Activated T-cell treated with anti-CD3 and anti-CD28 coated beads, Interleukin-2, amount 50 U/mL, for 4 hours (primary cell): Measurements from ENCODE around the gene SOST. TPM values are rescaled to one million over a fixed set of nuclear protein-coding genes. Genes with fewer than 3 reads are reported as not detected.
A peak's percentile ranks its signal among the peaks of the same experiment; 100 is the strongest.
"Not testable (repeated sequence)": the region's sequence is repeated elsewhere in the genome, so short reads cannot be mapped to it uniquely, and the experiment has no call there.

Experiments used
- ATAC-seq, 2 donors: fragments of 200-7000 bp; cut with Tn5 transposase; one replicate each; pipeline ENCODE4 v1.10.0; 2021
- DNase-seq: peaks from one replicate; pipeline ENCODE4 v3.0.0-alpha.2; 2020
- H3K27me3 Mint-ChIP-seq: one replicate; pipeline ENCODE4 v1.8.0; 2021; ENCODE audit warnings: low read depth, mixed read lengths
- H3K36me3 Mint-ChIP-seq: one replicate; pipeline ENCODE4 v1.8.0; 2022; ENCODE audit warnings: mixed read lengths; ENCODE audit not compliant: insufficient read depth
- H3K4me1 Mint-ChIP-seq: one replicate; pipeline ENCODE4 v1.8.0; 2021; ENCODE audit warnings: low read depth, mixed read lengths
- H3K4me3 Mint-ChIP-seq: one replicate; pipeline ENCODE4 v1.8.0; 2021; ENCODE audit warnings: mild to moderate bottlenecking, moderate library complexity, mixed read lengths
- H3K9me3 Mint-ChIP-seq: one replicate; pipeline ENCODE4 v1.8.0; 2021; ENCODE audit warnings: mixed read lengths
- total RNA-seq, 3 donors: library from RNA; stranded (reverse); gene quantifications; one replicate each; pipeline ENCODE4 v1.2.1, GENCODE V29; 2021

Gene SOST
- not detected for total RNA-seq

DNA sequence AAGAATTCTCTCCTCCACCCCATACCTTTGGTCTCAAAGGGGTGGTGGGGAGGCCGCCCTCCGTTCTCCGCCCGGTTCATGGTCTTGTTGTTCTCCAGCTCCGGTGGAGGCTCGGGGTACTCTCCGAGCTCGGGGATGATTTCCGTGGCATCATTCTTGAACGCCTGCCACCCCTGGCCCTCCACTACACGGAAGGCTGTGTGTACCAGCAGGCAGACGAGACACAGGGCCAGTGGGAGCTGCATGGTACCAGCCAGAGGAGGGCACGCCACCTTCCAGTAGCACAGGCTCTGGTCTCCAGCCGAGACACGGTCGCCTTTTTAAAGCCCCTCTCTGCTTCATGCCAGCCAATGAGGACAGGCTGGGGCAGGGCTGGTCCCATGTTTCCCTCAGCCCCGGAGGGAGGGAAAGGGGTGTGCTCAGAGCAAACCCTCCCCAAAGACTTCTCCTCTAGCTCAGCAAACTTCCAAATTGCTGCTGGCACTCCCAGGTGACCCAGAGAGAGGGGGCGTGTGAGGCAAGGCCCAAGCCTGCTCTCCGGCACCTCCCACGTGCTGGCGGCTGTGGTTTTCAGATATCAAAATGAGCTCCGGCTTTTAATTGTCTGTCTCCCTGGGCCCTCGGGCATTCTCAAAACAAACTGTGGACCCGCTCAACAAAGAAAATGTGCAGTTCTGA is at the start of gene SOST:
TSS of gene SOST (minus strand) at position 295 of the 678 bp plus-strand sequence. CDS start at position 245, 50 bp downstream.
- Mint-ChIP-seq H3K9me3 (no peaks in the 10 kb centered on the region), H3K27me3 (peaks cover 30% of the 10 kb centered on the region), H3K4me3 (no peak within 1 kb of the TSS), H3K36me3 (no peaks in the 10 kb centered on the region), H3K4me1 (no peaks in the 10 kb centered on the region)
- ATAC-seq (no peak), DNase-seq (no peak)

DNA sequence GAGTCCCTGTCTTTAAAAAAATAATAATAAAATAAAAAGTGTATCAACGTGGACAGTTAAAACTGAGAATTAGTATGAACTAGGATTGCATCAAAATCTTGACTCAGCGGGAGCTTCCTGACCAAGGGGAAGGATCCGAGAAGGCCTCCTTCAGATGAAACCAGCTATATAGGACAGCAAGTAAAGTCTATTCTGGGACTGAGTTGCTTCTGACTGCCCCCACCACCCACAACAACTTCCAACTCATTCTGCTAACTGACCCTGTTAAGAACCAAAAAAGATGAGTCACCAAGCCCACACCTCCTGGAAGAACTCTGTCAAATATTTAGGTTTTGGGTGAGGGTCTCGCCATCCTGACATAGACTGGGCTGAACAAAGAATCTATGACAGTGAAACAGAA is 49.5 kb upstream of the SOST start:
- no peak for ATAC-seq
- no peaks in the 10 kb centered on the region for H3K9me3 Mint-ChIP-seq
- H3K27me3 Mint-ChIP-seq = peaks cover 12% of the 10 kb centered on the region

DNA sequence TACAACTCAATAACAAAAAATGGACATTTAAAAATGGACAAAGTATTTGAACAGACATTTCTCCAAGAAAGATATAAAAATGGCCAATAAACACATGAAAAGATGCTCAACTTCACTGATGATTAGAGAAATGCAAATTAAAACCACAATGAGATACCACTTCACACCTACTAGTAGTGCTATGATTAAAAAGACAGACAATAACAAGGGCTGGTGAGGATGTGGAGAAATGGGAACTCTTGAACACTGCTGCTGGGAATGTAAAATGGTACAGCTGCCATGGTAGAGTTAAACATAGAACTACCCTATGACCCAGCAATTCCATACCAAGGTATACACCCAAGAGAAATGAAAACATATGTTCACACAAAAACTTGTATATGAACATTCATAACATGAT is 46.5 kb upstream of the SOST start:
- Mint-ChIP-seq H3K27me3 (peaks cover 15% of the 10 kb centered on the region), H3K4me3 (no peak overlapping the region), H3K36me3 (no peaks in the 10 kb centered on the region), H3K4me1 (no peaks in the 10 kb centered on the region), H3K9me3 (no peaks in the 10 kb centered on the region)
- DNase-seq (no peak), ATAC-seq (no peak)

More for the DNA sequence above, 49.5 kb upstream of the SOST start:
- H3K4me3 Mint-ChIP-seq = no peak overlapping the region
- no peaks in the 10 kb centered on the region for H3K4me1 Mint-ChIP-seq
- H3K36me3 Mint-ChIP-seq = no peaks in the 10 kb centered on the region
- DNase-seq = no peak

DNA sequence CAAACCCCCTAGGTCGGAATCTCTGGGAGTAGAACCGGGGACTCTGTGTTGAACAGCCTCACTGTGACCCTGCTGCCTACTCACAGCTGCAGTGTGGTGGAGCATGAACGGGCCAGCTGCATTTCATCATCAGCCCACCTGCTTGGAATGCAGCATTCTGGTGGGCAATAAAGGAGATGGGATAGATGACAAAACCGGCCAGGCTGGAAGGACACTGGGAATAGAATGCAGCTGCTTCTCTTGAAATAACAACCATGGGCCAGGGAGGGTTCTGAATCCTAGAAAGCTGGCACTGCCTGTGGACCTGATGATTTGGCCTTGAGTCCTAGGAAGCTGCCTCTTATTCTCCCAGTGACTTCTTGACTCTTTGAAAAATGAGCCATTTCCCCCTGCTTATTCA is 45.2 kb upstream of the SOST start:
- DNase-seq (no peak), ATAC-seq (no peak)
- Mint-ChIP-seq H3K4me3 (no peak overlapping the region), H3K4me1 (no peaks in the 10 kb centered on the region), H3K27me3 (peaks cover 20% of the 10 kb centered on the region), H3K36me3 (no peaks in the 10 kb centered on the region), H3K9me3 (no peaks in the 10 kb centered on the region)

DNA sequence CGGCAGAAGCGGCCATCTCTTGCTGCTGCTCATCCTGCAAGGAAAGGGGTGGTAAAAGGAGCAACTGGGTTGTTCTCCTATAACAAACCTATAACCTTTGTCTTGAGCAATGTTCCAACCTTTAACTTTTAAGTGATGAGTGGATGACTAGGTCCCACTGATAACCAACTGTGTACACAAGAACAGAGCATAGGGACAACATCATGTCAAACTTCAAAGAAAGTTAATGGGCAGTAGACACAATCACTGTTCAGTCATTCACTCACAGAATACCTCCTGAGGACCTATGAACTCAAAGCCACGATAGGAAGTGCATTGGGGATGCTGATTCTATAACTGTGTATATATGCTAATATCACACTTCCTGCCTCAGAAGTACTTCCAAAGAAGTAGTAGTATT is 43.3 kb upstream of the SOST start:
- DNase-seq (no peak), ATAC-seq (no peak)
- Mint-ChIP-seq H3K4me3 (no peak overlapping the region), H3K27me3 (peaks cover 25% of the 10 kb centered on the region), H3K4me1 (no peaks in the 10 kb centered on the region), H3K9me3 (no peaks in the 10 kb centered on the region), H3K36me3 (no peaks in the 10 kb centered on the region)

DNA sequence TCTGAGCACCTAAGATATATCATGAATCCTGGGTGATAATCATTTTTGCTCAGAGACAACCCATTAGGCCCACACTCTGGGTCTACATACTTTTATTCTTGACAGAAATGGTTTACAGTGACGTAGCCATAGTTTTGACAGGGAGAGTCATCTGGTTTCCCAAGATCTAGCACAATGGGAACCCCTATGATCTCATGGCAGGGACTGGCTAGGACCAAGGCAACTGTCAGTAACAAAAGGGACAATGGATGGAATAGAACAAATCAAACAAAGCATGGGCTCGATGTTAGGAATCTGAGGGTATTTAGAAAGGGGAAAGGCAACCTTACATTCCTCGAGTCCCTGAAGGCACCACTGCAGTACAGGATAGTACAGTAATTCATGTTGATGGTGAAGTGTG is 42.1 kb upstream of the SOST start:
- no peaks in the 10 kb centered on the region for H3K36me3 Mint-ChIP-seq
- DNase-seq (no peak), ATAC-seq (no peak)
- H3K27me3 Mint-ChIP-seq = peaks cover 31% of the 10 kb centered on the region
- H3K4me3 Mint-ChIP-seq = no peak overlapping the region
- H3K9me3 Mint-ChIP-seq = no peaks in the 10 kb centered on the region
- no peaks in the 10 kb centered on the region for H3K4me1 Mint-ChIP-seq

DNA sequence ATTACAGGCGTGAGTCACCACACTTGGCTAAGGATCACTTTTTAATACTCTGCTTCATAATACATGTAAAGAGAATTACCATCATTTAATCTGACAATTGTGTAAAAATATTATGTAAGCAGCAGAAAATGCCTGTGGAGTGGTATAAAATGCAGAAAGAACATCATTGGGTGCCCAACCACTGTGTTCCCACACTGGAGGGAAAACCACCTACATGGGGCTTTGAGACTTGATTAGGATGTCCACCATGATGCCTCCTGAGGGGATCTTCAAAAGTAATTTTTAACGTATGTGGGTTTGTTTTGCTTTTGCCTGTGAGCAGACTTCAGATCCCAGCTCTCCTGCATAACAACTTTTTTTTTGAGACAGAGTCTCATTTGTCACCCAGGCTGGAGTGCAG is 40.5 kb upstream of the SOST start:
- H3K9me3 Mint-ChIP-seq = no peaks in the 10 kb centered on the region
- no peaks in the 10 kb centered on the region for H3K4me1 Mint-ChIP-seq
- H3K36me3 Mint-ChIP-seq = no peaks in the 10 kb centered on the region
- ATAC-seq (no peak), DNase-seq (no peak)
- H3K27me3 Mint-ChIP-seq = peaks cover 37% of the 10 kb centered on the region
- H3K4me3 Mint-ChIP-seq = no peak overlapping the region

DNA sequence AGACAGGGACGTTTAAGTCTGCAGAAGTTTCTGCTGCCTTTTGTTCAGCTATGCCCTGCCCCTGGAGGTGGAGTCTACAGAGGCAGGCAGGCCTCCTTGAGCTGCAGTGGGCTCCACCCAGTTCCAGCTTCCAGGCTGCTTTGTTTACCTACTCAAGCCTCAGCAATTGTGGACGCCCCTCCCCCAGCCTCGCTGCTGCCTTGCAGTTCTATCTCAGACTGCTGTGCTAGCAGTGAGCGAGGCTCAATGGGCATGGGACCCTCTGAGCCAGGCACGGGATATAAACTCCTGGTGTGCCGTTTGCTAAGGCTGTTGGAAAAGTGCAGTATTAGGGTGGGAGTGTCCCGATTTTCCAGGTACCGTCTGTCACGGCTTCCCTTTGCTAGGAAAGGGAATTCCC is 39.4 kb upstream of the SOST start:
- not testable (repeated sequence) for H3K36me3 Mint-ChIP-seq, H3K4me1 Mint-ChIP-seq, DNase-seq, H3K4me3 Mint-ChIP-seq, H3K9me3 Mint-ChIP-seq, ATAC-seq
- H3K27me3 Mint-ChIP-seq = peaks cover 41% of the 10 kb centered on the region

DNA sequence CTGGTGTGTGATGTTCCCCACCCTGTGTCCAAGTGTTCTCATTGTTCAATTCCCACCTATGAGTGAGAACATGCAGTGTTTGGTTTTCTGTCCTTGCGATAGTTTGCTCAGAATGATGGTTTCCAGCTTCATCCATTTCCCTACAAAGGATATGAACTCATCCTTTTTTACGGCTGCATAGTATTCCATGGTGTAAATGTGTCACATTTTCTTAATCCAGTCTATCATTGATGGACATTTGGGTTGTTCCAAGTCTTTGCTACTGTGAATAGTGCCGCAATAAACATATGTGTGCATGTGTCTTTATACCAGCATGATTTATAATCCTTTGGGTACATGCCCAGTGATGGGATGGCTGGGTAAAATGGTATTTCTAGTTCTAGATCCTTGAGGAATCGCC is 34.1 kb upstream of the SOST start:
- not testable (repeated sequence) for ATAC-seq
- H3K27me3 Mint-ChIP-seq = peaks cover 41% of the 10 kb centered on the region

DNA sequence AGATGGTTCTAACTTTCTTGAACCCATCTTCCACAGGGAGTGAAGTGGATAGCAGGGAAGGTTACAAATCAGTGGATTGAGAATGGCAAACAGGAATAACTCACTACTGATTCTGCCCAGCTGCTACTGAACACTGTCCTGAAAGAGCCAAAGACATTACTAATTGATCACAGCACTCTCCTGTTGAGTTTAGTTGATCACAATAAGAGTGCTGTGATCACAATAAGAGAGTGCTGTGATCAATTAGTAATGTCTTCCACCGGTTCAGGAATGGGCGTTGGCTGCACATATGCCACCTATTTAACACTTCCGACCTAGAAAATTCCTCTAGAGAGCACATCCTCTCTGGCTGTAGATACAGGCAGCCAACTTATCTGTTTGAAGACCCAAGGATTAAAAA is 33.0 kb upstream of the SOST start:
- no peak for DNase-seq
- peaks cover 3% of the 10 kb centered on the region for H3K4me1 Mint-ChIP-seq
- H3K9me3 Mint-ChIP-seq = no peaks in the 10 kb centered on the region
- H3K36me3 Mint-ChIP-seq = no peaks in the 10 kb centered on the region
- ATAC-seq = peak in 1 of 2 donors; percentile 25
- H3K27me3 Mint-ChIP-seq = peaks cover 34% of the 10 kb centered on the region
- H3K4me3 Mint-ChIP-seq = no peak overlapping the region

More for the DNA sequence above, 34.1 kb upstream of the SOST start:
- not testable (repeated sequence) for H3K9me3 Mint-ChIP-seq, H3K36me3 Mint-ChIP-seq, H3K4me1 Mint-ChIP-seq, DNase-seq, H3K4me3 Mint-ChIP-seq

DNA sequence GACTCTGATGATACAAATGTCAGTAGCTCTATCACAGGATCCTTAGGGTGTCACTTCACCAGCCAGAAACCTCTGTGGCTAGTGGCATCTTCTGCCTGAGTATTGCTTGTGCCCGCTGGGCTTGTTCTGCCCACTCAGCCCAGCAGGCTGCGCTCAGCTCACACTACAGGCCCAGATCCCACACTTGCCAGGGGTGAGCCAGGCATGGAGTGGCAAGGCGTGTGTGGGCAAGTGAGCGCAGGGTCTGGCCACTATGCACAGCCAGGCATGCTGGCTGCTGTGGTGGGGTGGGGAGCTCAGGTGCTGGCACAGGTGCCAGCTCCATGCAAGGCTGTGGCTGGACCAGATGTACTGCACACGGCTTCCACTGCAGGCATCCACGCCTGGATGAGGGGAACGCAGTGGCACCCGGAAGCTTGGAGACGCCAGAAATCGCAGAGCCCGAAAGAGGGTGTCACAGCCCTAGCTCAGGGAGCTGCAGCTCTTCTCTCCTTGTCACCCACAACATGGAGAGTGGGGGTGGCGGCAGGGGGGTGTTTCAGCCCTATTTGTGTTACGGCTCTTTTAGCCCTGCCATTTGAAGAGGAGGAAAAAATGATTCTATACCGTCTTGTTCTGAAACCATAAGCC is 31.8 kb upstream of the SOST start:
- no peak overlapping the region for H3K4me3 Mint-ChIP-seq
- no peak for DNase-seq
- peaks cover 3% of the 10 kb centered on the region for H3K4me1 Mint-ChIP-seq
- H3K36me3 Mint-ChIP-seq = no peaks in the 10 kb centered on the region
- peaks cover 26% of the 10 kb centered on the region for H3K27me3 Mint-ChIP-seq
- no peaks in the 10 kb centered on the region for H3K9me3 Mint-ChIP-seq
- no peak for ATAC-seq

DNA sequence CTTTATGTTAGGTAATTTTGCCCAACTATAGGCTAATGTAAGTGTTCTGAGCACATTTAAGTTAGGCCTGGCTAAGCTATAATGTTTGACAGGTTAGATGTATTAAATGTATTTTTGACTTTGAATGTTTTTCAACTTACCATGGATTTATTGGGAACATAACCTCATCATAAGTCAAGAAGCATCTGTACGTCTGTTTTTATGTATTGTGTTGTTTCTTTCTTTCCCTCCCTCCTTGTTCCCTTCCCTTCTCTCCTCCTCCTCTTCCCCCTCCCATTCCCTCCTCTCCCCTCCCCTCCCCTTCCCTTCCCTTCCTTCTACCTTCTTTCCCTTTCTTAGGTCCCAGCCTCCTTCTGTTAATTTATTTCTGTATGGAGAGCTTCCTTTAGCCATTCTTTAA is 30.9 kb upstream of the SOST start:
- peaks cover 23% of the 10 kb centered on the region for H3K27me3 Mint-ChIP-seq
- no peaks in the 10 kb centered on the region for H3K9me3 Mint-ChIP-seq
- DNase-seq (no peak), ATAC-seq (no peak)
- no peaks in the 10 kb centered on the region for H3K36me3 Mint-ChIP-seq
- peaks cover 3% of the 10 kb centered on the region for H3K4me1 Mint-ChIP-seq
- H3K4me3 Mint-ChIP-seq = no peak overlapping the region

DNA sequence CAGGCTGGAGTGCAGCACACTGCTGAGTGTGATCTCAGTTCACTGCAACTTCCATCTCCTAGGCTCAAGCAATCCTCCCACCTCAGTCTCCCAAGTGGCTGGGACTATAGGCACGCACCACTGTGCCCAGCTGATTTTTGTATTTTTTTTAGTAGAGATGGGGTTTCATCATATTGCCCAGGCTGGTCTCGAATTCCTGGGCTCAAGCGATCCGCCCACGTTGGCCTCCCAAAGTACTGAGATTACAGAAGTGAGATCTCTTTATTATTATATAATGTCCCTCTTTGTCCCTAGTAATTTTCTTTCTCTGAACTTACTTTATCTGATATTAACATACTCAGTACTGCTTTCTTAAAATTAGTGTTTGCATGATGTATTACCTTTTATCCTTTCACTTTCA is 29.9 kb upstream of the SOST start:
- no peak for ATAC-seq

DNA sequence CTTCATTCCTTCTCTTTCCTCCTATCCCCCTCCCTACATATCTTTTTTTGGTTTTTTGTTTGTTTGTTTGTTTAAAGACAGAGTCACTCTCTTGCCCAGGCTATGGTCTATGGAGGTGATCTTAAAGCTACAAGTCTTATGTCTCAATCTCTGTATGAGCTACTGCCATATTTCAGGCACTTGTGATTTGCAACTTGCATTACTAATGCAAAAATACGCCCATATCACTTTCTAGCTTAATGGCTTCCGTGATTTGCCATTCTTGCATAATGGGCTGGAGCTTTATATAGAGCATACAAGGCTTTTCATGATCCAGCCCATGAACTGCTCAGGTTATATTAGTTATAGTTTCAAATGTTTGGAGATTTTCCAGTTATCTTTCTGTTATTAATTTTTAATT is 29.1 kb upstream of the SOST start:
- Mint-ChIP-seq H3K27me3 (peaks cover 29% of the 10 kb centered on the region), H3K9me3 (no peaks in the 10 kb centered on the region), H3K4me1 (peaks cover 3% of the 10 kb centered on the region), H3K36me3 (no peaks in the 10 kb centered on the region), H3K4me3 (no peak overlapping the region)
- ATAC-seq (no peak), DNase-seq (no peak)

More for the DNA sequence above, 29.9 kb upstream of the SOST start:
- no peaks in the 10 kb centered on the region for H3K36me3 Mint-ChIP-seq
- peaks cover 27% of the 10 kb centered on the region for H3K27me3 Mint-ChIP-seq
- H3K4me3 Mint-ChIP-seq = no peak overlapping the region
- peaks cover 3% of the 10 kb centered on the region for H3K4me1 Mint-ChIP-seq
- no peaks in the 10 kb centered on the region for H3K9me3 Mint-ChIP-seq
- no peak for DNase-seq

DNA sequence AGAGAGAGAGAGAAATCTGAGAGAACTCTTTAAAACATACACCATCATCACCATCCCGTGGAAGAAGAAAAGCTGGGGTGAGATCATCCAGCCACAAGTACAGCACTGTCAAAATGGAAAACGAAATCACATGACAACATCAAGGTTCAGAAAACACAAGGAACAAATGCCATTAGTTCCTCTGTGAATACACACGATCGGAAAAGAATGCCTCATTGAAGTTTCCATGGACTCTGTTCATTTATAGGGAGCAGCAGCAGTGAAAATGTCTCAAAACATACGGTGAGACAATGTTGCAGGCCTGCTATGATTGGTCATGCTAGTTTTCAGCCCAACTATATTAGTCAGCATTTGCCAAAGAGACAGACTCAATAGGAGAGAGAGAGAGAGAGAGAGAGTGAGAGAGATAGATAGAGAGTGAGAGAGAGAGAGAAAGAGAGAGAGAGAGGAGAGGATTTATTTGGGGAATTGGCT is 26.1 kb upstream of the SOST start:
- no peaks in the 10 kb centered on the region for H3K9me3 Mint-ChIP-seq
- no peak for ATAC-seq

More for the DNA sequence above, 26.1 kb upstream of the SOST start:
- Mint-ChIP-seq H3K27me3 (peaks cover 36% of the 10 kb centered on the region), H3K4me1 (no peaks in the 10 kb centered on the region), H3K4me3 (no peak overlapping the region), H3K36me3 (no peaks in the 10 kb centered on the region)
- no peak for DNase-seq
